ENCODE measurements around the gene EIF4E1B.

EIF4E1B gene

DNA sequence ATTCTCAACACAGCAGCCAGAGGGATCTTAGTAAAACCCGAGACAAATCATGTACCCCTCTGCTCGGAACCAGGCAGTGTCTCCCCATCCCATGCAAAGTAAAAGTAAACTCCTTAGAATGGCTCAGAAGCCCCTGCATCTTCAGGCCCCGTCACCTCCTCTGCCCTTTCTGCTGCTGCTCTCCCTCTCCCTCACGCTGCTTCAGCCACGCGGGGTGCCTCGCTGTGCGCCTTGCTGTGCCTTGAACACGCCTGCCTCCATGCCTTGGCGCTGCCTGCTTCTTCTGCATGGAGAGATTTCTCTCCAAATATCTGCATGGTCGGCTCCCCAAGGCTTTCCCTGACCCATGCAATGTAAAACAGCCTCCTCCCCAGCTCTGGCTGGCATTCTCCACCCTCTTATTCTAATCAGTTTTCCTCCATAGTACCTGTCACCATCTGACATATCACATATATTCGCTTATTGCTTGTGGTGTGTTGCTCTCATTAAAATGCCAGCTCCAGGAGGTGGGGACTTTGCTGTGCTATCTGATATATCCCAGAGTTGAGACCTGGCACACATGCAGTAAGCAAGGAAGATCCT lies 28.5 kb upstream of the EIF4E1B start:
- H3K36me3 ChIP-seq (replicated peaks) = no peaks in the 10 kb centered on the region
- DNase-seq = no peak
- no peaks in the 10 kb centered on the region for H3K27me3 ChIP-seq (replicated peaks)
- TF ChIP-seq, protein P1, sequence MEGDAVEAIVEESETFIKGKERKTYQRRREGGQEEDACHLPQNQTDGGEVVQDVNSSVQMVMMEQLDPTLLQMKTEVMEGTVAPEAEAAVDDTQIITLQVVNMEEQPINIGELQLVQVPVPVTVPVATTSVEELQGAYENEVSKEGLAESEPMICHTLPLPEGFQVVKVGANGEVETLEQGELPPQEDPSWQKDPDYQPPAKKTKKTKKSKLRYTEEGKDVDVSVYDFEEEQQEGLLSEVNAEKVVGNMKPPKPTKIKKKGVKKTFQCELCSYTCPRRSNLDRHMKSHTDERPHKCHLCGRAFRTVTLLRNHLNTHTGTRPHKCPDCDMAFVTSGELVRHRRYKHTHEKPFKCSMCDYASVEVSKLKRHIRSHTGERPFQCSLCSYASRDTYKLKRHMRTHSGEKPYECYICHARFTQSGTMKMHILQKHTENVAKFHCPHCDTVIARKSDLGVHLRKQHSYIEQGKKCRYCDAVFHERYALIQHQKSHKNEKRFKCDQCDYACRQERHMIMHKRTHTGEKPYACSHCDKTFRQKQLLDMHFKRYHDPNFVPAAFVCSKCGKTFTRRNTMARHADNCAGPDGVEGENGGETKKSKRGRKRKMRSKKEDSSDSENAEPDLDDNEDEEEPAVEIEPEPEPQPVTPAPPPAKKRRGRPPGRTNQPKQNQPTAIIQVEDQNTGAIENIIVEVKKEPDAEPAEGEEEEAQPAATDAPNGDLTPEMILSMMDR (IDR thresholded peaks at IDR 0.05; ENCODE audit: low read depth, low read length, missing control alignments) = no peak
- H3K4me3 ChIP-seq (ENCODE audit: low read depth, low read length) = no peak overlapping the region
- in situ Hi-C loops (cut with HindIII; ENCODE audit: low pct_ligation_motif_present, low sequenced_read_pairs) = no loop called here
- no peak overlapping the region for H3K27ac ChIP-seq

DNA sequence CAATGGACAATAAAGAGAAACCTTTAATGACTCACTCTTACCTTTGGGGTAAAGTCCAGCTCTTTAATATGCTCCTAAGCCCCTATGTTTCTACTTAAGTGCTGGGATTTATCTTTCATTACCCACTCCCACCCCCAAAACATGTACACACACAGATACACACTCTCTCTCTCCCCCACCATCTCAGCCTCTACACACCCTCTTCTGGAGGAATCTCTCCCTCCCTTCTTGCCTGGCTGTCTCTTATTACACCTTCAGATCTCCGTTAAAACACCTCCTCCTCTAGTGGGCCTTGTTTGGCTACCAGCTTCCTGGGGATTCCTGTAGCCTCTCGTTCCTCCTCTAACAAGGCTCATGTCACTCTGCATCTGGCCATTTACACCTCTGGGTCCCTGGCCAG lies 27.4 kb upstream of the EIF4E1B start:
- Histone ChIP-seq H3K36me3 (replicated peaks) (no peaks in the 10 kb centered on the region), H3K27ac (no peak overlapping the region), H3K27me3 (replicated peaks) (no peaks in the 10 kb centered on the region), H3K4me3 (ENCODE audit: low read depth, low read length) (no peak overlapping the region)
- in situ Hi-C loops (cut with HindIII; ENCODE audit: low pct_ligation_motif_present, low sequenced_read_pairs) = no loop called here
- TF ChIP-seq, protein P1 (IDR thresholded peaks at IDR 0.05; ENCODE audit: low read depth, low read length, missing control alignments) = no peak
- no peak for DNase-seq

DNA sequence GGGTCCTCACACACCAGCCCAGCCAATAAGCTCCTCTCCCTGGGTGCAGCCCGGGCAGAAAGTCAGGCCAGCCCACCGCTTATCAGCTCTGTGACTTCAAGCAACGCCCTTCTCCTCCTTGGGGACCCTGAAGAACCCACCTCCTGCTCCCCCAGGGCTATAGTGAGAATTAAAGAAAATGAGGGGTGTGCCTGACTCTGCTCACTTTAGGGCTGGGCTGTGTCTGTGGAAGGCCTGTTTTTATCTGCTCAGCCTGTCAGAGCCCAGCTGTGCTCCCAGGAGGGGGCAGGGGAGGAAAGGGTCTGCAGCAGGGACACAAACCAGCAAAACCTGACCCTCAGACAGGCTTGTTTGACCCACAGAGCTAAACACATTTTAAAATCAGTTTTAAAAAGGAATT lies 24.4 kb upstream of the EIF4E1B start:
- no peak for DNase-seq
- H3K4me3 ChIP-seq (ENCODE audit: low read depth, low read length) = no peak overlapping the region
- no peaks in the 10 kb centered on the region for H3K27me3 ChIP-seq (replicated peaks)
- TF ChIP-seq, protein P1 (IDR thresholded peaks at IDR 0.05; ENCODE audit: low read depth, low read length, missing control alignments) = no peak
- H3K27ac ChIP-seq = no peak overlapping the region
- H3K36me3 ChIP-seq (replicated peaks) = no peaks in the 10 kb centered on the region
- in situ Hi-C loops (cut with HindIII; ENCODE audit: low pct_ligation_motif_present, low sequenced_read_pairs) = no loop called here

DNA sequence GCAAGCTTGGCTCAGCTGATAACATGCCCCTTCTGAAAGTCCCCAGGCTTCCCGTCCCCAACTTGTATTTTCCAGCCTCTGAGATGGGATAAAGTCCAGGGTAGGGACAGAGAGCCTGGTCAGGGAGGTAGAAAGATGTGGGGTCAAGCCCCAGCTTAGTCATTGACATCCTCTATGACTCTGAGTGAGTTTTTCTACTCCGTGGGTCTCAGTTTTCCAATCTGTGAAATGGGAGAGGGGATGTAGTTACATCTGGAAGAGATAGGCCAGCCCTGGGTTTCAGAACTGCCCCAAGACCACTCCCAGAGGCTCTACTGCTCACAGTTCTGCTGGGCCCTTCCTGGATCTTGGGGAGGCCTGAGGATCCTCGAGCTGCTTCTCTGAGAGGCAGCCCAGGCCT lies 23.6 kb upstream of the EIF4E1B start:
- Histone ChIP-seq H3K4me3 (ENCODE audit: low read depth, low read length) (no peak overlapping the region), H3K36me3 (replicated peaks) (no peaks in the 10 kb centered on the region), H3K27me3 (replicated peaks) (no peaks in the 10 kb centered on the region), H3K27ac (no peak overlapping the region)
- DNase-seq = no peak
- in situ Hi-C loops (cut with HindIII; ENCODE audit: low pct_ligation_motif_present, low sequenced_read_pairs) = no loop called here
- TF ChIP-seq, protein P1 (IDR thresholded peaks at IDR 0.05; ENCODE audit: low read depth, low read length, missing control alignments) = no peak

DNA sequence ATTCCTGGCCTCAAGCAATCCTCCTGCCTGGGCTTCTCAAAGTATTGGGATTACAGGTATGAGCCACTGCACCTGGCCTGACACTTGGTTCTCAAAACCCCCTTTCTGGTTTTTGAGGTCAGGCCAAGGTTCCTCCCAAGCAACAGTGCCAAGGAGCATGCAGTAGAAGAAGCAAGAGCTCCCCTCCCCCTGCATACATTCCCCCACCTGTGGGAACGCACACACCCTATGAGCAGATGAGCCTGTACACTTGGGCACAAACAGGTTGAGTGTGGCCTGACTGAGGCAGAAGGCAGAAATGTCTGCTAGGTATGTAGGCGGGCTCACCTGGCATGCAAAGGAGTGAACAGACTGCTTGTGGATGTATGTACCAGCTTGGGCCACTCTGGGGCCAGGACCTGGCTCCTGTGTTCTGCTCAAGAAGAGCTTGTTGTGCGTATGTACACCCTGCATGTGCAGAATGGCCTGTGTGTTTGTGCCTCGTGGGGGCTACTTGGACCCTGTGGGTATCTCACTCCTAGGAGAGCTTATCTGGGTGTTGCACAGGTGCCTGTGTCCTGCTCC lies 22.3 kb upstream of the EIF4E1B start:
- DNase-seq = no peak
- Histone ChIP-seq H3K36me3 (replicated peaks) (no peaks in the 10 kb centered on the region), H3K27me3 (replicated peaks) (no peaks in the 10 kb centered on the region), H3K4me3 (ENCODE audit: low read depth, low read length) (no peak overlapping the region), H3K27ac (no peak overlapping the region)
- TF ChIP-seq, protein P1 (IDR thresholded peaks at IDR 0.05; ENCODE audit: low read depth, low read length, missing control alignments) = no peak
- in situ Hi-C loops (cut with HindIII; ENCODE audit: low pct_ligation_motif_present, low sequenced_read_pairs) = no loop called here
